Vagina (tissue), 2 donors: ENCODE measurements around the gene RPL18A.

ENCODE experiments used
- POLR2A ChIP-seq, 2 donors: fragments of 450-650 bp; IDR thresholded peaks; one replicate each; pipeline ENCODE4 v1.6.1; 2017; ENCODE audit warnings: antibody characterized with exemption in 2 of 2, mild to moderate bottlenecking in 2 of 2, moderate library complexity in 2 of 2
- POLR2AphosphoS5 ChIP-seq, 2 donors: sonication (generic); formaldehyde crosslinking; IDR thresholded peaks; one replicate each; pipeline ENCODE4 v1.9.0; 2017; ENCODE audit warnings: antibody characterized with exemption in 2 of 2, mild to moderate bottlenecking in 2 of 2, low read depth in 1 of 2; ENCODE audit not compliant: insufficient read depth in 1 of 2

- no peak for TF ChIP-seq POLR2AphosphoS5 (IDR thresholded peaks at IDR 0.05; ENCODE audit: insufficient read depth in 1 of 2, low read depth in 1 of 2)
- no peak for TF ChIP-seq POLR2A (IDR thresholded peaks at IDR 0.05)
These were observed 12.2 kb downstream of the RPL18A start, which contains the start of gene SLC5A5 for GRCh38 chr19:17871878-17872250.
